ENCODE data around the gene DLG2. TPM values are rescaled to one million over a fixed set of nuclear protein-coding genes. Genes with fewer than 3 reads are reported as not detected.
A peak's percentile ranks its signal among the peaks of the same experiment; 100 is the strongest.
"Not testable (repeated sequence)": the region's sequence is repeated elsewhere in the genome, so short reads cannot be mapped to it uniquely, and the experiment has no call there.

Gene DLG2
- total and polyA plus RNA-seq, 3 experiments from 2014 or later: 0.81 to 1.5 (median 1.3) TPM

GRCh38 chr11:83608571-83608970, 2018.6 kb downstream of the DLG2 start:
- Histone ChIP-seq H3K27me3 (ENCODE audit: insufficient read depth, low read length, poor library complexity, severe bottlenecking) (no peaks in the 10 kb centered on the region), H3K9me3 (ENCODE audit: low read length) (no peaks in the 10 kb centered on the region), H3K27ac (ENCODE audit: low read depth, low read length) (no peak overlapping the region), H3K36me3 (ENCODE audit: insufficient read depth, low read length) (no peaks in the 10 kb centered on the region), H3K4me1 (ENCODE audit: insufficient read depth, low read length) (no peaks in the 10 kb centered on the region), H3K4me3 (ENCODE audit: low read length) (no peak overlapping the region)
- Mint-ChIP-seq H3K4me1 (no peaks in the 10 kb centered on the region), H3K36me3 (no peaks in the 10 kb centered on the region), H3K27me3 (peaks cover 1 to 5% of the 10 kb centered on the region in 2 donors), H3K9me3 (no peaks in the 10 kb centered on the region), H3K4me3 (no peak overlapping the region), H3K27ac (no peak overlapping the region)
- CTCF ChIA-PET: no interaction called here
- POLR2A ChIA-PET: no interaction called here
- no peak for DNase-seq

DNA sequence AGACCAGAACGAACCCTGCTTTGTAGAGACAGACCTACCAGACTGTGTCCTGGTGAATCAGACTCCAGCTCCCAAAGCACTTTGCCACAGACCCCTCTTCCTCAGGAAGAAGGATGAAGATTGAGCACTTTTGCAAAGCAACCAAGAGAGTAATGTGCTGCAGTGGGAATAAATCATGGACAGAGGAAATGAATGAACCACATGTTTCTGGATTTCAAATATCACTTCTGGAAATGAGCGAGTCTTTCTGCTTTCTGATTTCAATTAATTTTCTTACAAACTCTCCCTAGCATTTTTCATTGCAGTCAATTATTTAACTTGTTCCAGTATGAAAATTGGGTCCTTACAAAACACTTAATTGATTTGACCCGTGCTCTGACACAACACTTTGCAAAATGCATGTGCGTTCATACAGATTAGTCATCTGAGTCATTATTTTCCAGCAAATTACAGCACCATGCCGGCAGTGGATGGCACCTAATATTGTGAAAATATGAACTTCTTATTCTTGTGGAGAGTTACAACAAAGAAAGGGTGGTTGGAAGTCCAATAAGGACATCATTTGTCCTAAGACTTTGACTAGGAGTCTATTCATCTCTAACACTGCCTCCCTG, 2025.1 kb downstream of the DLG2 start:
- Mint-ChIP-seq H3K9me3 (no peaks in the 10 kb centered on the region), H3K27ac (no peak overlapping the region), H3K27me3 (peaks cover 0 to 5% of the 10 kb centered on the region in 2 donors), H3K36me3 (no peaks in the 10 kb centered on the region), H3K4me1 (no peaks in the 10 kb centered on the region), H3K4me3 (no peak overlapping the region)
- Histone ChIP-seq H3K4me3 (ENCODE audit: low read length) (no peak overlapping the region), H3K27ac (ENCODE audit: low read depth, low read length) (no peak overlapping the region), H3K9me3 (ENCODE audit: low read length) (no peaks in the 10 kb centered on the region), H3K4me1 (ENCODE audit: insufficient read depth, low read length) (no peaks in the 10 kb centered on the region), H3K36me3 (ENCODE audit: insufficient read depth, low read length) (no peaks in the 10 kb centered on the region), H3K27me3 (ENCODE audit: insufficient read depth, low read length, poor library complexity, severe bottlenecking) (no peaks in the 10 kb centered on the region)
- ChIA-PET POLR2A (no interaction called here), CTCF (no interaction called here)
- DNase-seq: no peak

GRCh38 chr11:83601201-83601913, 2025.8 kb downstream of the DLG2 start:
- CTCF ChIA-PET: no interaction called here
- no peaks in the 10 kb centered on the region for H3K9me3 ChIP-seq (ENCODE audit: low read length)
- H3K4me1 ChIP-seq (ENCODE audit: insufficient read depth, low read length): no peaks in the 10 kb centered on the region
- POLR2A ChIA-PET: no interaction called here
- Mint-ChIP-seq H3K4me1 (no peaks in the 10 kb centered on the region), H3K4me3 (peak overlapping the region in 1 of 7 donors; percentile 54), H3K27ac (no peak overlapping the region), H3K36me3 (no peaks in the 10 kb centered on the region), H3K27me3 (peaks cover 0 to 5% of the 10 kb centered on the region in 2 donors), H3K9me3 (no peaks in the 10 kb centered on the region)
- no peak overlapping the region for H3K27ac ChIP-seq (ENCODE audit: low read depth, low read length)
- H3K36me3 ChIP-seq (ENCODE audit: insufficient read depth, low read length): no peaks in the 10 kb centered on the region
- no peak overlapping the region for H3K4me3 ChIP-seq (ENCODE audit: low read length)
- H3K27me3 ChIP-seq (ENCODE audit: insufficient read depth, low read length, poor library complexity, severe bottlenecking): no peaks in the 10 kb centered on the region
- no peak for DNase-seq

DNA sequence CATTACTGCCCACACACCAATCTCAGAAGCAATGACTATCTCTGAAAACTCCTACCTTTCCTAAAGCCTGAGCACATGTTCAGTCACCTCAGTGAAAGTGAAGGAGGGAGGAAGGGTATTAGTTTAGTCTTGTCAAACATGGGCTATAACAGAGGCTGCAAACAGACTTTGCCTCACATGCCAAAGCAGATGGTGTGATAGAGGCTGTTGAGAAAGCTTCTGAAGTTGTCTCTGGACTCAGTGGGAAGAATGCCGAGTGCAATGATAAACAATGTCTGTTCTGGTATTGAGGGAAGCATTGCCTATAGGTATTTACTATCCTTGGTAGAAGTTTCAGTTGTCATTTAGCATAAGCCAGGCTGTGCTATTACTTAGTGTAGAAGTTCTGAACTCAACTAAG, 2026.5 kb downstream of the DLG2 start:
- no peak for DNase-seq
- Mint-ChIP-seq H3K27me3 (peaks cover 0 to 5% of the 10 kb centered on the region in 2 donors), H3K4me3 (no peak overlapping the region), H3K4me1 (no peaks in the 10 kb centered on the region), H3K9me3 (no peaks in the 10 kb centered on the region), H3K36me3 (no peaks in the 10 kb centered on the region), H3K27ac (no peak overlapping the region)
- no peaks in the 10 kb centered on the region for H3K27me3 ChIP-seq (ENCODE audit: insufficient read depth, low read length, poor library complexity, severe bottlenecking)
- ChIA-PET POLR2A (no interaction called here), CTCF (no interaction called here)
- H3K27ac ChIP-seq (ENCODE audit: low read depth, low read length): no peak overlapping the region
- H3K9me3 ChIP-seq (ENCODE audit: low read length): no peaks in the 10 kb centered on the region
- H3K36me3 ChIP-seq (ENCODE audit: insufficient read depth, low read length): no peaks in the 10 kb centered on the region
- no peaks in the 10 kb centered on the region for H3K4me1 ChIP-seq (ENCODE audit: insufficient read depth, low read length)
- no peak overlapping the region for H3K4me3 ChIP-seq (ENCODE audit: low read length)

DNA sequence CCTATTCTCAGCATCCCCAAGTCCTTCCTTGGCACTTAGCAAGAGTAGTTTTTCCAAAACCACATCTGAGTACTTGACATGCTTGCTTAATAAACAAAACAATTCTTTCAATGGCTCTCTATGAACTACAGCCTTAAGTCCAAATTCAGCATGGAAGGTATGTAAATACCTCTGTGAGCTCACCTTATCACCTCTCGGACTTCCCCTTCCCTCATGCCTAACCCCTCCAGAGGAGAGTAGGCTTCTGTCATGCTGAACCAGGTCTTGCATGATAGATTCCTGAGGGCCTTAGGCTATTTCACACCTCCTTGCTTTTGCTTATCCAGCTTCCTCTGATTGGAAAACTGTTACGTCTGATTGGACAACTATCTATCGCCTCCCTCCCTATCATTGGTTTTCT, 2028.1 kb downstream of the DLG2 start:
- no peaks in the 10 kb centered on the region for H3K4me1 ChIP-seq (ENCODE audit: insufficient read depth, low read length)
- CTCF ChIA-PET: no interaction called here
- no peak overlapping the region for H3K27ac ChIP-seq (ENCODE audit: low read depth, low read length)
- Mint-ChIP-seq H3K4me3 (no peak overlapping the region), H3K9me3 (no peaks in the 10 kb centered on the region), H3K36me3 (no peaks in the 10 kb centered on the region), H3K27me3 (no peaks in the 10 kb centered on the region), H3K4me1 (no peaks in the 10 kb centered on the region), H3K27ac (no peak overlapping the region)
- H3K27me3 ChIP-seq (ENCODE audit: insufficient read depth, low read length, poor library complexity, severe bottlenecking): no peaks in the 10 kb centered on the region
- H3K4me3 ChIP-seq (ENCODE audit: low read length): no peak overlapping the region
- POLR2A ChIA-PET: no interaction called here
- H3K36me3 ChIP-seq (ENCODE audit: insufficient read depth, low read length): no peaks in the 10 kb centered on the region
- no peaks in the 10 kb centered on the region for H3K9me3 ChIP-seq (ENCODE audit: low read length)
- DNase-seq: no peak

GRCh38 chr11:83587797-83588196, 2039.3 kb downstream of the DLG2 start:
- H3K4me3 Mint-ChIP-seq; H3K4me1 Mint-ChIP-seq; H3K4me3 ChIP-seq (ENCODE audit: low read length); POLR2A ChIA-PET; H3K27me3 Mint-ChIP-seq; H3K27ac Mint-ChIP-seq; H3K27me3 ChIP-seq (ENCODE audit: insufficient read depth, low read length, poor library complexity, severe bottlenecking); H3K9me3 ChIP-seq (ENCODE audit: low read length); H3K9me3 Mint-ChIP-seq; DNase-seq; H3K36me3 Mint-ChIP-seq; H3K36me3 ChIP-seq (ENCODE audit: insufficient read depth, low read length); H3K27ac ChIP-seq (ENCODE audit: low read depth, low read length); CTCF ChIA-PET; H3K4me1 ChIP-seq (ENCODE audit: insufficient read depth, low read length): not testable (repeated sequence)

DNA sequence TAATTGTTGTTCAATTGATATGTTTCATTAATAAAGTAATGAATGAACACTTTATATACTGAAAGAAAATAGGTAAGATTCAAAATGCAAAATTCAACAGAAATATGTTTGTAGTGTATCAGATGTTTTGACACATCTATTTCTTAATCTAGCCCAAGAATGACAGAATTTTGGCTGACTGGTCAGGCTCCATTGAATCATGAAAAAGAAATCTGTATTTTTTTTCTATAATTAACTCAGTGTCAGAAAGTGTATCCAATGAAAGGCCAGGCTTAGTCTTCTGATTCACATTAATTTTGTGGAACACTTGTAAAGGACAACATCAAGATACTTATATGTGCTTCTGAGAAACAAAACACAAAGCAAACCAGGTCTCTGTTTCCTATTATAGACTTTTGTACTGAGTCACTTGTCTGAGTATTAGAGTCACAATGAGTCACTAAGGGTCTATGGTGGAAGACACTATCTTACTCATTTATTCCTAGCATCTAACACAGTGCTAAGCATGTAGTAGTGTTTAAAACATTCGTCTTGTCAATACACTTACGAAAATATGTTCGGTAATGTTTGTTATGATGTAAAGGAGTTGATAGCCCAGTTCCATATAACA, 2043.3 kb downstream of the DLG2 start:
- ChIA-PET POLR2A (no interaction called here), CTCF (no interaction called here)
- Histone ChIP-seq H3K36me3 (ENCODE audit: insufficient read depth, low read length) (no peaks in the 10 kb centered on the region), H3K9me3 (ENCODE audit: low read length) (no peaks in the 10 kb centered on the region), H3K4me1 (ENCODE audit: insufficient read depth, low read length) (no peaks in the 10 kb centered on the region), H3K4me3 (ENCODE audit: low read length) (no peak overlapping the region), H3K27me3 (ENCODE audit: insufficient read depth, low read length, poor library complexity, severe bottlenecking) (no peaks in the 10 kb centered on the region), H3K27ac (ENCODE audit: low read depth, low read length) (no peak overlapping the region)
- Mint-ChIP-seq H3K4me3 (no peak overlapping the region), H3K27ac (no peak overlapping the region), H3K4me1 (no peaks in the 10 kb centered on the region), H3K27me3 (no peaks in the 10 kb centered on the region), H3K36me3 (no peaks in the 10 kb centered on the region), H3K9me3 (peaks cover 0 to 3% (median 0%) of the 10 kb centered on the region in 5 donors)
- no peak for DNase-seq

DNA sequence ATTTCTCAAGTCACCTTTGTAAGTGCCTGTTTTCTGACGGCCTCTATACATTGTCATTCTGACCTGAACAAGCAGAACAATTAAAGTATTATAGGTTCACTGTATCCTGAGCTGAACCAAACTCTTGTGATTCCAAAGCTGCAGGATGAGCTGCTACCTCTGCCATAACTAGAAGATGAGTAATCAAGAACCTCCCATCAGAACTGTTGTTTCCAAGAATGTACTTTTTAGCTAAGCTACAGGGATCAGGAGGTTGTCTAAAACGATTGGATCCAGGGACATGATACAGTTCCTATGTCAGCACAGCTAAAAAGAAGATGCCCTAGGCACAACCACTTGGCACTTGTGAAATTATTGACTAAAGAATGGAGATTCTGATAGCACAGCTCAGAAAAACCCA, 2052.6 kb downstream of the DLG2 start:
- H3K4me3 Mint-ChIP-seq: no peak overlapping the region
- H3K4me3 ChIP-seq (ENCODE audit: low read length): no peak overlapping the region
- no peaks in the 10 kb centered on the region for H3K4me1 Mint-ChIP-seq
- no peaks in the 10 kb centered on the region for H3K9me3 ChIP-seq (ENCODE audit: low read length)
- H3K9me3 Mint-ChIP-seq: peaks cover 0 to 2% (median 0%) of the 10 kb centered on the region in 5 donors
- no peak overlapping the region for H3K27ac ChIP-seq (ENCODE audit: low read depth, low read length)
- no peak for DNase-seq
- no peaks in the 10 kb centered on the region for H3K27me3 ChIP-seq (ENCODE audit: insufficient read depth, low read length, poor library complexity, severe bottlenecking)
- no peaks in the 10 kb centered on the region for H3K36me3 ChIP-seq (ENCODE audit: insufficient read depth, low read length)
- peak overlapping the region in 1 of 8 donors; percentile 26 for H3K27ac Mint-ChIP-seq
- ChIA-PET POLR2A (no interaction called here), CTCF (no interaction called here)
- H3K27me3 Mint-ChIP-seq: no peaks in the 10 kb centered on the region
- H3K36me3 Mint-ChIP-seq: no peaks in the 10 kb centered on the region
- H3K4me1 ChIP-seq (ENCODE audit: insufficient read depth, low read length): no peaks in the 10 kb centered on the region
